ENCODE data around the gene FTO.

GRCh38 chr16:54180421-54181359 is 476.7 kb downstream of the FTO start:
- TF ChIP-seq CTCF (IDR thresholded peaks at IDR 0.05) (no peak), POLR2A (IDR thresholded peaks at IDR 0.05) (no peak), POLR2AphosphoS5 (IDR thresholded peaks at IDR 0.05) (no peak)

All from prostate gland (tissue), 2 donors.